ENCODE results near the gene ANGPT4.
"Not testable (repeated sequence)": the region's sequence is repeated elsewhere in the genome, so short reads cannot be mapped to it uniquely, and the experiment has no call there.

DNA sequence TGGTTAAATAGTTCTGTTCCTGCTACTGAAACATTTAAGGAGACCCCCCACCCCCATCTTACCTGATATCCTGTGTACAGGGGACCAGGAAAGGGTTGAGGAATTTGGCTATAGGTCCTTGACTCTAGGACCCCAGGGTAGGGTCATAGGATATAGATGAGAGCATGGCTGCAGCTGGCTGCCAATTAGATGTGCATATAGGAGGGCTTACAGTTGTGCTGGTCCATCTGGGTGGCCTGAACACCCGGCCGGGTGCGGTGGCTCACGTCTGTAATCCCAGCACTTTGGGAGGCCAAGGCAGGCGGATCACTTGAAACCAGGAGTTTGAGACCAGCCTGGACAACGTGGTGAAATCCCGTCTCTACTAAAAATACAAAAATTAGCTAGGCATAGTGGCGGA is 67.4 kb downstream of the ANGPT4 start:
- TF ChIP-seq, protein P1, sequence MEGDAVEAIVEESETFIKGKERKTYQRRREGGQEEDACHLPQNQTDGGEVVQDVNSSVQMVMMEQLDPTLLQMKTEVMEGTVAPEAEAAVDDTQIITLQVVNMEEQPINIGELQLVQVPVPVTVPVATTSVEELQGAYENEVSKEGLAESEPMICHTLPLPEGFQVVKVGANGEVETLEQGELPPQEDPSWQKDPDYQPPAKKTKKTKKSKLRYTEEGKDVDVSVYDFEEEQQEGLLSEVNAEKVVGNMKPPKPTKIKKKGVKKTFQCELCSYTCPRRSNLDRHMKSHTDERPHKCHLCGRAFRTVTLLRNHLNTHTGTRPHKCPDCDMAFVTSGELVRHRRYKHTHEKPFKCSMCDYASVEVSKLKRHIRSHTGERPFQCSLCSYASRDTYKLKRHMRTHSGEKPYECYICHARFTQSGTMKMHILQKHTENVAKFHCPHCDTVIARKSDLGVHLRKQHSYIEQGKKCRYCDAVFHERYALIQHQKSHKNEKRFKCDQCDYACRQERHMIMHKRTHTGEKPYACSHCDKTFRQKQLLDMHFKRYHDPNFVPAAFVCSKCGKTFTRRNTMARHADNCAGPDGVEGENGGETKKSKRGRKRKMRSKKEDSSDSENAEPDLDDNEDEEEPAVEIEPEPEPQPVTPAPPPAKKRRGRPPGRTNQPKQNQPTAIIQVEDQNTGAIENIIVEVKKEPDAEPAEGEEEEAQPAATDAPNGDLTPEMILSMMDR (IDR thresholded peaks at IDR 0.05) = not testable (repeated sequence)
- not testable (repeated sequence) for TF ChIP-seq POLR2A (IDR thresholded peaks at IDR 0.05)
